Measurements from ENCODE around the gene MED12L.

Gene MED12L

DNA sequence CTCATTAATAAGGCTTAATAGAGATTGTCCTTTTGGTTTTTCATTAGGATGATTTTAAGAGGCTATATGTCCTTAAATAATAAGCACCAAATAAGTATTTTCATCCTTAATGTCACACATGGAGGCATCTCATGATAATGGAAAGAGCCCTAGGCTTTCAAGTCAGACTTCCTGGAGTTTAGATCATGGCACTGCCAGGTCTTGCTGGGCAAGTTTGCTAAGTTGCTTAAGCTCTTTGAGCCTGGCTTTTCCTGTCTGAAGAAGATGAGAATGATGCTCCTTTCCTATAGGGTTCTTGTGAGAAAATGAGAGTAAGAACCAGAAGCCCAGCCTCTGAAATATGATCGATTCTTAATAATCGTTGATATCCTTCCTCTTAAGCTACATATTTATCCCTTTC lies 322.5 kb downstream of the MED12L start:
- in situ Hi-C loops (cut with MboI; ENCODE audit: low pct_unique_long_range_greater_than_20kb, low sequenced_read_pairs) = no loop called here
- no peak for DNase-seq

DNA sequence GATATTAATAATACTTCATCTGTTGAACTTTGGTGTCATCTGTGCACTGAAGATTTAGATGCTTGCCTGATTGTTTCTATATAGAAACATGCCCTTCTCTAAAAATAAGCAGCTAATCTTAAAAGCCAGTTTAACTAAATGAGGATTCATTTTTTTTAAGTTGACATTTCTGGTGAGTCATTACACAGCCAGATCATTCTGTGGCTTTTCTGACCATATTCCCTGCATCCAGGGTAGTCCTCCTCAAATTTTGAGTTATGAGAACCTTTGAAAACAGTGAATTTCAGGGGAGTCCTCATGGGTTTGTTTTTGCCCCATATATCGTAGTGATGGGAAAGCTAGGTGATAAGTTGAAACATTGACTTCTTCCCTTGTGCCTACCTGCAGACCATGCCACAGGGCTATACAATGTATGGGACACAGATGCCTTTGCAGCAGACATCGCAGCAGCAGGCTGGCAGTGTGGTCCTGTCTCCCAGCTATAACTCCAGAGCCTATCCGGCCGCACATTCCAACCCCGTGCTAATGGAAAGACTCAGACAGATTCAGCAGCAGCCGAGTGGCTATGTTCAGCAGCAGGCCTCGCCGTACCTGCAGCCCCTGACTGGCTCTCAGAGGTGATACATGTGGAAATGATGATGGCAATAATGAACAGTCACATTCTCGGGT lies 325.6 kb downstream of the MED12L start:
- in situ Hi-C loops (cut with MboI; ENCODE audit: low pct_unique_long_range_greater_than_20kb, low sequenced_read_pairs) = no loop called here
- DNase-seq = no peak

- in situ Hi-C loops (cut with MboI; ENCODE audit: low pct_unique_long_range_greater_than_20kb, low sequenced_read_pairs) = no loop called here
- no peak for DNase-seq
Measured at GRCh38 chr3:151412989-151413388, 327.5 kb downstream of the MED12L start.

DNA sequence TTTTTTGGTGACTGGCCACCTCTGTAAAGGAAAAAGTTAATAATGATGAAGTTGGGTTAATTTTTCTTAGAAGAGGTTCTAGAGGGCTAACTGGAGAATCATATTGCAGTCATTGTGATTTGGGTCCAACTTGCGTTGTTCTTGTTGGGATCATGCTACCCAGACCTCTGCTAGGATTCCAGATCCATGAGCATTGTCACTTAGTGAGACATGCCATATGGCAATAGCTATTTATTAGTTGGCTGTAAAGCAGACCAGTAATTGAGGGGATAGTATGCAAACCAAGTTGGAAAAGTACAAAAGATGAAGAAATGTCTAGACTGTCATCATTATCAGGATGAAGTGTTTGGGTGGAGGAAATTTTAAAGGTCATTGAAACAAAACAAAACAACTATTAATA lies 329.8 kb downstream of the MED12L start:
- DNase-seq = no peak
- in situ Hi-C loops (cut with MboI; ENCODE audit: low pct_unique_long_range_greater_than_20kb, low sequenced_read_pairs) = no loop called here

- in situ Hi-C loops (cut with MboI; ENCODE audit: low pct_unique_long_range_greater_than_20kb, low sequenced_read_pairs) = no loop called here
- DNase-seq = no peak
Measured at GRCh38 chr3:151419806-151420205, 334.3 kb downstream of the MED12L start.

DNA sequence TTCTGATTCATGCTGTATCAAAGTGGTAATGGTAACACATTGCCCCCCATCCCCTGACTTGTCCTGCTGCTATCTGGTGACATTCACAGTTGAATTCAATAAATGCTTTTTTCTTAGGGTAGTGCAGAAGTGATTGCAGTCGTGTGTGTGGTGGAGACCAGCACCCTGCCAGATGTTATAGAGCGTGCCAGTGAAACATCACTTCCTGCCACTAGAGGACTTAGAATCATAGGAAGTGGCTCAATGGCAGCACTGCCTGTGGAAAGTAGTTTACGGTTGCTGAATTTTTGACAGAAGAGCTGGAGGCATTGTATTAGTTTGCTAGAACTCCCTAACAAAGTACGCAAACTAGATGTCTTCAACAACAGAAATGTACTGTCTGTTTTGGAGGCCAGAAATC lies 336.5 kb downstream of the MED12L start:
- in situ Hi-C loops (cut with MboI; ENCODE audit: low pct_unique_long_range_greater_than_20kb, low sequenced_read_pairs) = no loop called here
- DNase-seq = peak; percentile 45

GRCh38 chr3:151423091-151423490 lies 337.6 kb downstream of the MED12L start:
- DNase-seq = no peak

DNA sequence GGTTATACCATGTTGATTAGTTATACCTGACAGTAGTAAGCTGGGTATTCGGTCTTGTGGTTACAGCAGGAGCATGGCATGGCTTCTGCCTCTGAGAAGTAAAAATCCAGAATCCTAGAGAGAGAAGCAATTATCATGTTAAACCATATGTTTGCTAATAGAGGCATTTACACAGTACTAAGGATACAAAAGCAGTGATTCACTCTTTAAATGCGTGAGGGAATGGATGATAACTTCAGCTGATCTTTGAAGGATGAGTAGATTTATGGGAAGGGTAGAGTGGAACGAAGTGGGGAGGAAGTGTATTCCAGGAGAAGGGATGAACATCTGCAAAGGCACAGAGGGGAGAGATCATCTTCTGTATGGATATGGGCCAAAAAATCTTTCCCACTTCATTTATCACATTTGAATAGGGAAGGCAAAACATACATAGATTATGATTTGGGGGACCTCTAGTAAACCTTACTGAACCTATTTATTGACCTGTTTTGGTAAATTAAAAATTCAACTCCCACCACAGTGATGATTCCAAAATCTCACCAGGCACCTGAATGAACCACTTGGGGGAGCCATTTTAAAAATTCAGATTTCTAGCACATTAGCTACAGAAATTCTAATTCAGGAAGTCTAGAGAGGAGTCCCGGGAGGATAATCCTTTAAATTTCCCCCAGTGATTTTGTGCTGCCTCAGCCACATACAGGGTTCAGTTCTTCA lies 340.3 kb downstream of the MED12L start:
- no peak for DNase-seq
- in situ Hi-C loops (cut with MboI; ENCODE audit: low pct_unique_long_range_greater_than_20kb, low sequenced_read_pairs) = no loop called here

More at GRCh38 chr3:151423091-151423490, 337.6 kb downstream of the MED12L start:
- in situ Hi-C loops (cut with MboI; ENCODE audit: low pct_unique_long_range_greater_than_20kb, low sequenced_read_pairs) = no loop called here

- DNase-seq = peak; percentile 72
- in situ Hi-C loops (cut with MboI; ENCODE audit: low pct_unique_long_range_greater_than_20kb, low sequenced_read_pairs) = no loop called here
Measured at GRCh38 chr3:151426341-151426657, 340.8 kb downstream of the MED12L start.

DNA sequence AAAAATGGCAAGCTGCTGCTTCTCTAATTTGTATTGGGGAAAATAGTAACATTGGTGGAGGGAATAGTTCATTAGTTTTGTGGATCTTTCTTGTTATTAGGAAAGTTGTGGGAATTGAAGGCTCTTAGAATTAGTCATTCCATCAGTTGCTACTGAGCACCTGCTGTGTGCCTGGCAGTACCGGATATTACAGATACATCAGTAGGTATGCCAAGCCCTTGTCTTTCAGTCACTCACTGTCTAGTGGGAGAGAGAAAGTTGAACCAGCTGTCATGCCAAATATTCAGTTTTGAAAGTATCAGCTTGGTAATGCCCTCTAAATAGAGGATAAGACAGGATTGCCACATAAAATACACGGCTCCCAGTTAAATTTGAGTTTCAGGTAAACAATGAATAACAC lies 342.9 kb downstream of the MED12L start:
- DNase-seq = no peak
- in situ Hi-C loops (cut with MboI; ENCODE audit: low pct_unique_long_range_greater_than_20kb, low sequenced_read_pairs) = no loop called here

- in situ Hi-C loops (cut with MboI; ENCODE audit: low pct_unique_long_range_greater_than_20kb, low sequenced_read_pairs) = no loop called here
Measured at GRCh38 chr3:151430821-151431484, 345.5 kb downstream of the MED12L start.

GRCh38 chr3:151431940-151432339 lies 346.5 kb downstream of the MED12L start:
- in situ Hi-C loops (cut with MboI; ENCODE audit: low pct_unique_long_range_greater_than_20kb, low sequenced_read_pairs) = no loop called here
- DNase-seq = no peak

More at GRCh38 chr3:151430821-151431484, 345.5 kb downstream of the MED12L start:
- DNase-seq = no peak

DNA sequence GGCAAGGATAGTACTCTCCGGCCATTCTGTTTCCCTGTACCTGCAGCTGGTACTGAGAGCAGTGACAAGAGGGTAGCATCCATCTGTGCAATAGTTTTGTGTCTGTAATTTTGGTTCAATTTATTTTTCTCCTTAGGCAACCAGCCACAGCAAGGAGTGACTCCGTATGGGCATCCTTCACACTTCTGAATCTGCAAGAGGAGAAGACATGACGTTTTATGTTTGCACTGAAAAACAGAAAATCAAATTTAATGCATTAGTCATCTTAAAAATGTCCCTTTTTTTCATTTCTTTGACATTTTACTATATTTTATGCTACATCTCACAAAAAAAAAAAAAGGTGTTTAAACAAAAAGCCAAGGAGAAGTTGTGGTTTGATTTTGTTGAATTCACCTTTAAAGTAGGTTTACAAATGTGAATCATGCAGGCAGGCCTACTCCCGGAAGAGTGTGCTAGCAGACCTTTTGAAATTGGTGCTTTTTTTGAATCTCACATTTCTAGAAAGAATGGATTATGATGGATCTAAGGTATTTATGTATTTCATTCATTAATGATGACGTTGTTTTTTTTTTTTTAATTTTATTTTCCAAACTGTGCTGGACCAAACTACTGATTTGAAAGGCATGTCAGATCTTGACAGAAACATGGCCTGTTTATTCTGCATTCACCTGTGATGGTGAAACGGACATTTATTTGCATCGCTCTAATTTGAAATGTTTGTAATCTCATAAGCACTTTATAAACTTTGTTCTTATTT lies 347.3 kb downstream of the MED12L start:
- DNase-seq = no peak
- in situ Hi-C loops (cut with MboI; ENCODE audit: low pct_unique_long_range_greater_than_20kb, low sequenced_read_pairs) = no loop called here

GRCh38 chr3:151434151-151434890 lies 348.9 kb downstream of the MED12L start:
- DNase-seq = no peak
- in situ Hi-C loops (cut with MboI; ENCODE audit: low pct_unique_long_range_greater_than_20kb, low sequenced_read_pairs) = no loop called here

- no peak for DNase-seq
- in situ Hi-C loops (cut with MboI; ENCODE audit: low pct_unique_long_range_greater_than_20kb, low sequenced_read_pairs) = no loop called here
Measured at GRCh38 chr3:151436675-151437446, 351.4 kb downstream of the MED12L start.

DNA sequence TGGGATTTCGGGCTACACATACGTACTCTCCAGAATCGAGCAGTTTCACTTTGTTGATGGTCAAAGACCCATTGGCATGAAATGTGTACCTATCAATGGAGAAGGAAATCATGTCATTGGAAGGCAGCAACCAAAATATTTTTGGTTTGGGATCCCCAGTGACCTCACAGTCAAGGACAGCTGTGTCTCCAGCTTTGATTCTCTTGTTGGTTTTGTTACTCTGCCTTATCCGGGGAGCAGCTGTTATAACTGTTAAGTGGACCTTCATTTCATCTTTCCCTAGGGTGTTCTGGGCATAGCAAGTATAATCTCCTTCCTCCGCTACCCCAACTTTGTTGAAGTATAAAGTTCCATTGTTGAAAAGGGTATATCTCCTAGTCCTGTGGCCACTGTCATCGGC lies 352.4 kb downstream of the MED12L start:
- in situ Hi-C loops (cut with MboI; ENCODE audit: low pct_unique_long_range_greater_than_20kb, low sequenced_read_pairs) = no loop called here
- no peak for DNase-seq

DNA sequence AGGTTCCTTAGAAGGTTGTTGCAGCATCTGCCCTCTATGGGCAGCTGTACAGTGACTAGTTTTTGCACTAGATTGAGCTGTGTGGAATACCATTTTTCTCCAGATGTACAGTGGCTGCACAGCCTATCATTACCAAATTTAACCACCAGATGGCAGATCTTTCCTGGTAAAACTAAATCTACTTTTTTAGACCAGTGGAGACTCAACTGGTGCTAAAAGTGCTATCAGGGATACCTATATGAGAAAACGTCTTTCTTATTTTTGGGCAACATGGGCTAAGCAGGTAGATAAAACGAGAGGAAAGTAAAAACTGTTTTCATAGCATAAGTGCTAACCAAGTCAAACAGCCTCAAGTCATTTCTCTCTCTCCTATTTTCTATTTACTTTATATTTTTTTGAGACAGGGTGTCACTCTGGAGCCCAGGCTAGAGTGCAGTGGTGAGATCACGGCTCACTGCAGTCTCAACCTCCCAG lies 354.2 kb downstream of the MED12L start:
- peak; percentile 88 for DNase-seq
- in situ Hi-C loops (cut with MboI; ENCODE audit: low pct_unique_long_range_greater_than_20kb, low sequenced_read_pairs) = no loop called here

DNA sequence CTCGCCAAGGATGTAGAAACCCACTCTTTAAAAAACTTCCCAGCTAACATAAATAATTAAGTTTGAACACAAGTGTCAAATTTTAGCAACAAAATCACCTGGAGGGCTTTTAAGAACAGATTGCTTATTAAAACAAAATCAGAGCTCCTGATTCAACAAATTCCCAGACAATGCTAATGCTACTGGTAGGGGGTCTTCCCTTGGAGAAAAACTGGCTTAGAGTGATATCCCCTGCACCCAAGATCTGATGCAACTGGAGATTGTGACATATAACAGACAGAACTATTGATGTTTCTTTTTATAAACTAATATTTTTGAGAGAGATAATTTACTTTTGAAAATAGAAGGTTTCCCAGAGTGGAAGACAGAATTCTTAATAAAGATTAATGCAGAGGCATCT lies 355.5 kb downstream of the MED12L start:
- DNase-seq = no peak
- in situ Hi-C loops (cut with MboI; ENCODE audit: low pct_unique_long_range_greater_than_20kb, low sequenced_read_pairs) = no loop called here
